SK-N-SH (cell line): ENCODE data around the gene SENP8. TPM values are rescaled to one million over a fixed set of nuclear protein-coding genes. Genes with fewer than 3 reads are reported as not detected.

Source experiments
- CHD2 ChIP-seq: fragments of 150-350 bp; IDR thresholded peaks from 2 replicates; pipeline ENCODE4 v1.6.1; 2018; ENCODE audit warnings: low read length; ENCODE audit not compliant: partially characterized antibody
- CTCF ChIP-seq: fragments of 200-600 bp; sonication (generic); IDR thresholded peaks from 2 replicates; pipeline ENCODE4 v1.6.1; 2017; ENCODE audit warnings: antibody characterized with exemption, mild to moderate bottlenecking, moderate library complexity
- ELF1 ChIP-seq: IDR thresholded peaks from 2 replicates; pipeline ENCODE4 v1.4.0; 2012
- EZH2phosphoT487 ChIP-seq: fragments of 200-600 bp; sonication (generic); IDR thresholded peaks from 2 replicates; pipeline ENCODE4 v1.6.1; 2017; ENCODE audit warnings: low read depth, mixed run types, mild to moderate bottlenecking, antibody characterized with exemption, moderate library complexity, borderline replicate concordance
- FOXM1 ChIP-seq: IDR thresholded peaks from 2 replicates; pipeline ENCODE4 v1.4.0; 2012; ENCODE audit warnings: low read depth, mild to moderate bottlenecking
- MXI1 ChIP-seq: IDR thresholded peaks from 2 replicates; pipeline ENCODE4 v1.6.1; 2012; ENCODE audit warnings: mild to moderate bottlenecking, low read depth, low read length, improper control_type of control experiment
- POLR2AphosphoS5 ChIP-seq: IDR thresholded peaks from 2 replicates; pipeline ENCODE4 v1.6.1; 2012; ENCODE audit warnings: low read depth, low read length
- RAD21 ChIP-seq: IDR thresholded peaks from 2 replicates; pipeline ENCODE4 v1.6.1; 2012; ENCODE audit warnings: mild to moderate bottlenecking, low read length
- REST ChIP-seq: IDR thresholded peaks from 2 replicates; pipeline ENCODE4 v1.6.1; 2012; ENCODE audit warnings: mild to moderate bottlenecking, low read depth, low read length, moderate library complexity
- RXRA ChIP-seq: IDR thresholded peaks from 2 replicates; pipeline ENCODE4 v1.4.0; 2012; ENCODE audit warnings: low read depth, mild to moderate bottlenecking, borderline replicate concordance
- SIN3A ChIP-seq: IDR thresholded peaks from 2 replicates; pipeline ENCODE4 v1.6.1; 2012; ENCODE audit warnings: low read depth, mild to moderate bottlenecking, low read length, moderate library complexity, borderline replicate concordance
- TCF12 ChIP-seq: IDR thresholded peaks from 2 replicates; pipeline ENCODE4 v1.4.0; 2012
- TEAD4 ChIP-seq: IDR thresholded peaks from 2 replicates; pipeline ENCODE4 v1.4.0; 2012; ENCODE audit warnings: mild to moderate bottlenecking, borderline replicate concordance; ENCODE audit not compliant: insufficient read depth
- polyA plus RNA-seq, 3 experiments: library from polyadenylated mRNA; depleted of rRNA; stranded (reverse); fragments of >200 nt; gene quantifications; 2 replicates each; pipeline ENCODE4 v1.2.3, GENCODE V29; 2012
- TF ChIP-seq, protein P1 (sequence below): fragments of 150-350 bp; IDR thresholded peaks from 2 replicates; pipeline ENCODE4 v1.6.1; 2017; ENCODE audit warnings: antibody characterized with exemption, low read length, low read depth, borderline replicate concordance
- TF ChIP-seq, protein P2 (sequence below): IDR thresholded peaks from 2 replicates; pipeline ENCODE4 v1.4.0; 2012; ENCODE audit warnings: low read depth, borderline replicate concordance

The SENP8 gene
- polyA plus RNA-seq, 1 of the 3 experiments (the other 2 are of a cell fraction) = 1.4 TPM

GRCh38 chr15:72117486-72118016 lies 652 bp upstream of the SENP8 start (continued):
- TF ChIP-seq, protein P1, sequence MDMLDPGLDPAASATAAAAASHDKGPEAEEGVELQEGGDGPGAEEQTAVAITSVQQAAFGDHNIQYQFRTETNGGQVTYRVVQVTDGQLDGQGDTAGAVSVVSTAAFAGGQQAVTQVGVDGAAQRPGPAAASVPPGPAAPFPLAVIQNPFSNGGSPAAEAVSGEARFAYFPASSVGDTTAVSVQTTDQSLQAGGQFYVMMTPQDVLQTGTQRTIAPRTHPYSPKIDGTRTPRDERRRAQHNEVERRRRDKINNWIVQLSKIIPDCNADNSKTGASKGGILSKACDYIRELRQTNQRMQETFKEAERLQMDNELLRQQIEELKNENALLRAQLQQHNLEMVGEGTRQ = no peak
- TF ChIP-seq EZH2phosphoT487 (no peak), CTCF (no peak), POLR2AphosphoS5 (no peak; the same call in 1 of the 2 replicates), TCF12 (no peak), FOXM1 (no peak), CHD2 (no peak), RAD21 (no peak), RXRA (no peak), MXI1 (no peak), REST (no peak), TEAD4 (no peak), SIN3A (no peak), ELF1 (no peak)
- TF ChIP-seq, protein P2, sequence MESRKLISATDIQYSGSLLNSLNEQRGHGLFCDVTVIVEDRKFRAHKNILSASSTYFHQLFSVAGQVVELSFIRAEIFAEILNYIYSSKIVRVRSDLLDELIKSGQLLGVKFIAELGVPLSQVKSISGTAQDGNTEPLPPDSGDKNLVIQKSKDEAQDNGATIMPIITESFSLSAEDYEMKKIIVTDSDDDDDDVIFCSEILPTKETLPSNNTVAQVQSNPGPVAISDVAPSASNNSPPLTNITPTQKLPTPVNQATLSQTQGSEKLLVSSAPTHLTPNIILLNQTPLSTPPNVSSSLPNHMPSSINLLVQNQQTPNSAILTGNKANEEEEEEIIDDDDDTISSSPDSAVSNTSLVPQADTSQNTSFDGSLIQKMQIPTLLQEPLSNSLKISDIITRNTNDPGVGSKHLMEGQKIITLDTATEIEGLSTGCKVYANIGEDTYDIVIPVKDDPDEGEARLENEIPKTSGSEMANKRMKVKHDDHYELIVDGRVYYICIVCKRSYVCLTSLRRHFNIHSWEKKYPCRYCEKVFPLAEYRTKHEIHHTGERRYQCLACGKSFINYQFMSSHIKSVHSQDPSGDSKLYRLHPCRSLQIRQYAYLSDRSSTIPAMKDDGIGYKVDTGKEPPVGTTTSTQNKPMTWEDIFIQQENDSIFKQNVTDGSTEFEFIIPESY = no peak
